Lower lobe of right lung (tissue), 2 donors: Measurements from ENCODE around the gene TRAF7. TPM values are rescaled to one million over a fixed set of nuclear protein-coding genes. Genes with fewer than 3 reads are reported as not detected.
A peak's percentile ranks its signal among the peaks of the same experiment; 100 is the strongest.

ENCODE experiments used
- ATAC-seq, 2 donors: fragments of 200-7000 bp; cut with Tn5 transposase; one replicate each; pipeline ENCODE4 v1.9.1; 2020 to 2022; ENCODE audit warnings: mild to moderate bottlenecking in 2 of 2, moderate library complexity in 2 of 2
- DNase-seq: peaks from one replicate; pipeline ENCODE4 v3.0.0-alpha.2; 2020
- H3K27ac ChIP-seq: fragments of 200-600 bp; one replicate; pipeline ENCODE4 v1.8.0; 2022
- H3K27me3 ChIP-seq: fragments of 200-600 bp; one replicate; pipeline ENCODE4 v1.8.0; 2022; ENCODE audit warnings: low read depth
- H3K36me3 ChIP-seq: fragments of 200-600 bp; one replicate; pipeline ENCODE4 v1.8.0; 2022; ENCODE audit warnings: mild to moderate bottlenecking
- H3K4me1 ChIP-seq: fragments of 200-600 bp; one replicate; pipeline ENCODE4 v1.8.0; 2022
- H3K4me3 ChIP-seq: fragments of 200-600 bp; one replicate; pipeline ENCODE4 v1.8.0; 2022; ENCODE audit warnings: mild to moderate bottlenecking
- H3K9me3 ChIP-seq: fragments of 200-600 bp; one replicate; pipeline ENCODE4 v1.8.0; 2022
- CTCF ChIP-seq: fragments of 200-600 bp; IDR thresholded peaks from one replicate; pipeline ENCODE4 v1.8.0; 2022; ENCODE audit warnings: antibody characterized with exemption, mild to moderate bottlenecking
- intact Hi-C: fragments of 100-400 bp; cut with DNase I; formaldehyde crosslinking; loops from one replicate; pipeline ENCODE4 v1.11.0; 2022
- total RNA-seq: library from RNA; stranded (reverse); fragmentation: NEBNext Ultra II Directional; extraction: Animal tissue kit (Norgen Biotek cat#: 25700); gene quantifications from one replicate; pipeline ENCODE4 v1.2.1, GENCODE V29; 2021
- donor health status: DM: no; HTN: yes; CAD: no; lungs with severe emphysema.

The TRAF7 gene
- total RNA-seq, 1 donor from 2014 or later: 61.9 TPM

GRCh38 chr16:2211923-2212347 is 56.4 kb downstream of the TRAF7 start:
- Histone ChIP-seq H3K36me3 (peaks cover 37% of the 10 kb centered on the region), H3K27me3 (no peaks in the 10 kb centered on the region), H3K27ac (peak overlapping the region; percentile 67), H3K4me1 (peaks cover 28% of the 10 kb centered on the region), H3K4me3 (no peak overlapping the region), H3K9me3 (no peaks in the 10 kb centered on the region)
- intact Hi-C loops: no loop called here
- ATAC-seq (no peak), DNase-seq (peak; percentile 45)
- TF ChIP-seq CTCF: no peak

GRCh38 chr16:2212362-2213324 is 57.1 kb downstream of the TRAF7 start:
- Histone ChIP-seq H3K4me3 (peak overlapping the region; percentile 83), H3K36me3 (peaks cover 30% of the 10 kb centered on the region), H3K27ac (peak overlapping the region; percentile 67), H3K27me3 (no peaks in the 10 kb centered on the region), H3K4me1 (peaks cover 24% of the 10 kb centered on the region), H3K9me3 (no peaks in the 10 kb centered on the region)
- ATAC-seq (peak; percentile 5 to 24), DNase-seq (peak; percentile 81)
- intact Hi-C loops: no loop called here
- no peak for TF ChIP-seq CTCF

GRCh38 chr16:2213817-2214718 is 58.5 kb downstream of the TRAF7 start:
- H3K9me3 ChIP-seq: no peaks in the 10 kb centered on the region
- H3K4me1 ChIP-seq: peaks cover 24% of the 10 kb centered on the region
- H3K27me3 ChIP-seq: no peaks in the 10 kb centered on the region
- peak overlapping the region; percentile 83 for H3K4me3 ChIP-seq
- DNase-seq (no peak), ATAC-seq (no peak)
- H3K27ac ChIP-seq: peak overlapping the region; percentile 91
- no peak for TF ChIP-seq CTCF
- intact Hi-C loops: no loop called here
- H3K36me3 ChIP-seq: peaks cover 16% of the 10 kb centered on the region

- H3K9me3 ChIP-seq: no peaks in the 10 kb centered on the region
- H3K36me3 ChIP-seq: peaks cover 10% of the 10 kb centered on the region
- H3K4me3 ChIP-seq: peak within 1 kb of the TSS; percentile 83
- intact Hi-C loops: no loop called here
- TF ChIP-seq CTCF: no peak
- ATAC-seq (peak; percentile 94 to 96), DNase-seq (no peak)
- peak within 1 kb of the TSS; percentile 96 for H3K27ac ChIP-seq
- H3K27me3 ChIP-seq: no peaks in the 10 kb centered on the region
- peaks cover 24% of the 10 kb centered on the region for H3K4me1 ChIP-seq
Measured at GRCh38 chr16:2214719-2214968, 59.1 kb downstream of the TRAF7 start, which contains the start of gene PGP. PGP (minus strand) TSS chr16:2214840; CDS start chr16:2214777, 63 bp downstream.

GRCh38 chr16:2216330-2216729 is 60.7 kb downstream of the TRAF7 start:
- peaks cover 24% of the 10 kb centered on the region for H3K4me1 ChIP-seq
- no peak overlapping the region for H3K4me3 ChIP-seq
- intact Hi-C loops: no loop called here
- no peaks in the 10 kb centered on the region for H3K27me3 ChIP-seq
- H3K27ac ChIP-seq: no peak overlapping the region
- DNase-seq (no peak), ATAC-seq (no peak)
- no peak for TF ChIP-seq CTCF
- H3K9me3 ChIP-seq: no peaks in the 10 kb centered on the region
- H3K36me3 ChIP-seq: peaks cover 6% of the 10 kb centered on the region
